Lower leg skin (tissue), 3 donors: ENCODE measurements around the gene GRAMD2A.

ENCODE experiments used
- POLR2A ChIP-seq, 2 donors: fragments of 450-650 bp; IDR thresholded peaks; one replicate each; pipeline ENCODE4 v1.6.1; 2016 to 2017; ENCODE audit warnings: antibody characterized with exemption in 2 of 2, mild to moderate bottlenecking in 1 of 2, moderate library complexity in 1 of 2
- TF ChIP-seq, protein P1 (sequence below), 3 donors: fragments of 450-650 bp; IDR thresholded peaks; one replicate each; pipeline ENCODE4 v1.5.1; 2016; ENCODE audit warnings: antibody characterized with exemption in 3 of 3, mild to moderate bottlenecking in 3 of 3, moderate library complexity in 2 of 3

GRCh38 chr15:72133211-72133610 is 64.4 kb downstream of the GRAMD2A start:
- TF ChIP-seq, protein P1, sequence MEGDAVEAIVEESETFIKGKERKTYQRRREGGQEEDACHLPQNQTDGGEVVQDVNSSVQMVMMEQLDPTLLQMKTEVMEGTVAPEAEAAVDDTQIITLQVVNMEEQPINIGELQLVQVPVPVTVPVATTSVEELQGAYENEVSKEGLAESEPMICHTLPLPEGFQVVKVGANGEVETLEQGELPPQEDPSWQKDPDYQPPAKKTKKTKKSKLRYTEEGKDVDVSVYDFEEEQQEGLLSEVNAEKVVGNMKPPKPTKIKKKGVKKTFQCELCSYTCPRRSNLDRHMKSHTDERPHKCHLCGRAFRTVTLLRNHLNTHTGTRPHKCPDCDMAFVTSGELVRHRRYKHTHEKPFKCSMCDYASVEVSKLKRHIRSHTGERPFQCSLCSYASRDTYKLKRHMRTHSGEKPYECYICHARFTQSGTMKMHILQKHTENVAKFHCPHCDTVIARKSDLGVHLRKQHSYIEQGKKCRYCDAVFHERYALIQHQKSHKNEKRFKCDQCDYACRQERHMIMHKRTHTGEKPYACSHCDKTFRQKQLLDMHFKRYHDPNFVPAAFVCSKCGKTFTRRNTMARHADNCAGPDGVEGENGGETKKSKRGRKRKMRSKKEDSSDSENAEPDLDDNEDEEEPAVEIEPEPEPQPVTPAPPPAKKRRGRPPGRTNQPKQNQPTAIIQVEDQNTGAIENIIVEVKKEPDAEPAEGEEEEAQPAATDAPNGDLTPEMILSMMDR (IDR thresholded peaks at IDR 0.05), result no peak
- no peak for TF ChIP-seq POLR2A (IDR thresholded peaks at IDR 0.05)
